ENCODE data around the gene POLG.

The POLG gene

DNA sequence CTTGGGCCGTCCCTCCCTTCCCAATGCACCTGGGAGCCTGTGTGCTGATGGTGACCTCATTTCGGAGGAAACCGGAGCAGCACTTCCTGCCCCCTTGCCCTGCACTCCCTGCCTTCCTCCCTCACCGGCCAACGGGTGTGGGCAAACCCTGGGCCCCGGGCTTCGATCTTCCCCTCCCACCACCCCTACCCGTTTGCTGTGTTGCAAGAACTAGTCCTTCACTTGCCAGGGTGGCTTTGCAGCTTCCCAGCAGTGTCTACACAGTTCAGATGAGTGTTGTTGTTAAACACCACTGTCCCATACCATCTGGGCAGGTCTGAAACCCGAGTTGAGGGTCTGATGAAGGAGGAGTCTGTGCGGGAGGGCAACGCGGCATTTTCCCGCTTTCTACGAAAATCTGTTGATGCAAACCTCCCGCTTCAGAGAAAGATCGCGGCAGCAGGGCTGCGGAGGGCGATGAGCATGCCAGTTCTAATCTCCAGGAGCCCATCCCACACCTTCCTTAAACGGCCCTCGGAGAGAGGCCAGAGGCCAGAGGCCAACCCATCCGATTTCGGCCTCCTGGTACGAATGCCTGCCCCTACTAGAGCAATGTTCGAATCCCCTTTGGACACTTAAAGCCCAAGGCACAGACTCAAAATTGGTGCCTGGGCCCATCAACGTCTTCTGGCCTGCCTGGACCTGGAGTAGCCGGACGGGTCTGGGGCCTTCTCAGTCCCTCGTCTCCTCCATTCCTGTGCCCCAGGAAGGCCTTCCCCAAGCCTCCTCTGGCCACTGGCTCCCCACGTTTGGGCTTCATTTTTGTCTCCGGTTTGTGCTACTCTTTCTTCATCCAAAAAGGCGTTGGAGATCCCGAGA lies 35.7 kb upstream of the POLG start:
- no peak for DNase-seq (ENCODE audit: low read depth)

- DNase-seq (ENCODE audit: low read depth): no peak
Measured at GRCh38 chr15:89369341-89369947, 34.8 kb upstream of the POLG start.

DNA sequence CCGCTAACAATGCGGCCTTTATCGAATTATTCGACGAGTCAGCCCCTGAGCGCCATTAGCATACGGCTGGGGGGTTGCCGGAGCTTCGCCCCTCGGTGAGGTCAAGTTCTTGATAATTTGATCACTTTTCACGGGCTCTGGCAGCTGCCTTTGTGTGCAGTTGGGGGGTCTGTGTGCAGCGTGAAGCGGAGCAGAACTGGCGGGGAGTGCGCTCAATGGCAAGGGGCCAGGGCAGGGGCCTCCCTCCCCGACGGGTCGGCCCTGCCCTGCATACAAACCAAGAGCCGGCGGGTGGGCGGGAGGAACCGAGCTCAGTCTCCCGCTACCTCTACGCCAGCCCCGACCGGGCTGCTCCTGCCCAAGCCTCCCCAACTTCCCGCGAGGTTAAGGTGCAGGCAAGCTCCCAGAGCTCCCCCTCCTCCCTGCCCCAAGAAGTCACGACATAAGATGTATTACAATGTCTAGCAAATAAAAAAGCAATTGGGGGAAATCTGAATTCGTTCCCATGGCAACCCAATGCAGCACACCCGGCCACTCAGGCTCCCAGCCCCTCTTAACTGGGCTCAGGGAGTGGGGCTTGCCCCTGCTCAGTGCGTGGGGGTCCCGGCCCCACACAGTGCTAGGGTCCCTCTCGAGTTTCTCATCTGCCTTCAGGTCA lies 34.1 kb upstream of the POLG start:
- no peak for DNase-seq (ENCODE audit: low read depth)

GRCh38 chr15:89367485-89368451 lies 33.1 kb upstream of the POLG start:
- no peak for DNase-seq (ENCODE audit: low read depth)

GRCh38 chr15:89366656-89367393 lies 32.2 kb upstream of the POLG start:
- DNase-seq (ENCODE audit: low read depth): no peak

DNA sequence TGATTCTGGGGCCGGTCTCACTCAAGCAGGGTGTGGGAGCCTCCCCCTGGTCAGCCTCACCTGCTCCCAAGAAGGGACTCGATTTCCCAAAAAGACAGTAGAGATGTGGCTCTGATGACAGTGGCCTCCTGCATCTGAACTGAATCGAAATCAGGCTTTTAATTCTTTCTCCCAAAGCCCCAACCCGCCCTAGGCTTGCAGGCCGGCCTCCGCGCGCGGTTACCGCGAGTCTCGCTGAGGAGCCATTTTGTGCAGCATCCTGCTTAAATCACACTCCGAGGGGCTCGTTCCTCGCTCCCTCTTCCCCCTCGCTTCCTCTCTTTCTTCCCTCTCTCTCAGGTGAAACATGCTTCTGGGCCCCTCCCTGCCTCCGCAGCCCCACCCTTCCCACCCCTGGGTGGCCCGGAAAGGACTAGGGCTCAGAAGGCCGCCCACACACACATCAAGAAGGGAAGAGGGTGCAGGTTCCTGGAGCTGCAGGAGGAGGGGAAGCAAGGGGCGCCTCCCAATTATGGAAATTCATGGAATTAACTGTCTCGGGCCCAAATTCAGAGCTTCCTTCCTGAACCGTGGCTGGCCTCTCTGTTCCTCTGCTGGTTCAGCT lies 30.9 kb upstream of the POLG start:
- DNase-seq (ENCODE audit: low read depth): no peak

- DNase-seq (ENCODE audit: low read depth): no peak
Measured at GRCh38 chr15:89364741-89365450, 30.3 kb upstream of the POLG start.

DNA sequence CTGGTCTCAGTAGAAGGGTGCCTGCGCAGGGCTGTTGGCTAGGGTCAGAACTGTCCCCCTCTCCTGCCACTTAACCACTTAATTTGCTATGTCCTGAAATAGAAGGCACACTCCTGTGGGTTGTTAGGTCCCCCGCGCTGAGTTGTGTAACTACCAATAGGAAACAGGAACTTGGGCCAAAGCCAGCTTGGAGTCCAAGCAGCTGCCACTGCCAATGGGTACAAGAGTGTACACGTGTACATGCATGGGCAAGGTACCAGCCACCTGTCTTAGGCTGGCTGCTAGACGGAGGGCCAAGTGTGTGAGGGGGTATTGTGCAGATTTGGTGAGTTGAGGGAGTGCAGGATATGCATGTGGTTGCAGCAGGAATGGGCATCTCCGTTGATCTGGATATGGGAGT lies 29.7 kb upstream of the POLG start:
- no peak for DNase-seq (ENCODE audit: low read depth)

DNA sequence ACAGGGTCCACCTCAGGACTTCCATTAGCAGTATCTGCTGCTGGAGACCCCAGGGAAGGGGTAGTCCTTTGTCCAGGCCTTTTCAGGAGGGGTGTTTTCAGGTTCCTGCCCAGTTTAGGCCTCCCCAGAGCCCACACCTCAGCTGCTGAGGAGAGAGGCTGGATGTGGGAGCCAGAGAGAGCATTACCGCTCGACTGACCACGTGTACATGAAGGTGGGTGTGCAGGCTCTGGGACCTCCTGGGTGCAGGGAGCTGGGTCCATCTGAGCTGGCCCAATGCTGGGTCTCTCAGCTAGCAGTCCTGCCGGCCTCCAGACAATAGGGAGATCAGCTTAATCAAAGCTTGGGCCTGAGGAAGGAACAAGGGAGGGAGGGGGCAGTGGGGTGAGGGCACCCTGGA lies 29.1 kb upstream of the POLG start:
- DNase-seq (ENCODE audit: low read depth): no peak

DNA sequence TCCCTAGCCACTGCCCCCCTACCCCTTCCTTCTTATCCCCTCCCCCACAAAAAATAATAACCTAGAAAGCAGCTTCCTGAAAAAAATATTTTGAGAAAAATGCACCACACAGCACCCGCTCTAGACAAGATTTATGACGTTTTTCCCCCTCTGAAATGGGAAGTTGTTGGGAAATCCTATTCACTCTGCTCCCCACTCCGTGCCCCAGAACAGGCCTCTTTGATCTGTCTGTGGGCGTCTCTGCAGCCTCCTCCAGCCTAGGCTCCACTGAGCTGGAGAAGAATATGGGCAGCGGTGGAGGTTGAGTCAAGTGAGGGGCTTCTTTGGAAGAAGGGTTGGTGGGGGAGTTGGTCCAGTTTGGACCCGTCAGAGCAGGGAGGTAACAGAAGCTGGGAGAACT lies 28.5 kb upstream of the POLG start:
- DNase-seq (ENCODE audit: low read depth): no peak

GRCh38 chr15:89362203-89363101 lies 27.8 kb upstream of the POLG start:
- DNase-seq (ENCODE audit: low read depth): no peak

DNA sequence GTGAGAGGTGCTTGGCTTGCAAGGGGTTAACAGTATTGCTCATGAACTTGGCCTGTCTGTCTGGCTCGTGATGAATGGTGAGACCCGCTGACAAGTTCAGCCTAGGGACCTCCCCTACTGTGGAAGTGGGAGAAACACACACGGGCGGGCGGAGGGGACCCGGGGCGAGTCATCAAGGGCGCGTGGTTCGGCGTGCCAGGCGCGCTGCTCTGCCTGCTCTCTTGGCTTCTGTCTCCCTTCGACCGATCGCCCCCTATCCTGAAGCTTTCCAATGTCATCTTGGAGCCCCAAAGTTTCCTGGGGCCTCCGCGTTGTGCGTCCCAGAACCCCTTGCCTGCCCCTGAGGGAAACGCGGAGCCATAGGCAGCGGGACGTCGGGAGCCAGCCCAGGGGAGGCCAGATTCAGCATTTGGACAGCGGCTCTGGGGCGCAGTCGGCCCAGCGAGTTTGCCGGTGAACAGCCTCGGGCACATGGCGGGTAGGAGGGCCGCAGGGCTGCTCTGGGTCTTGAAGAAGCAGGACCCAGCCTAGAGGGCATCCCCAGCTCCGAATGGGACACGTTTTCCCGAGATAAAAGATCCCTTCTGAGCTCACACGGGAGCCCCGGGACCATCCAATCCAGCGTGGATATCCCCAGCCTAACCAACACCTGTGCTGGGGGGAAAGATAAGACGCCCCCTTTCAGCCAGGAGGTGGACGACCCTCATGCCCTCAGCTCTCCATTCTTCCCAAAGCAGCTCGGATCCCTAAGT lies 27.0 kb upstream of the POLG start:
- peak; percentile 44 for DNase-seq (ENCODE audit: low read depth)

DNA sequence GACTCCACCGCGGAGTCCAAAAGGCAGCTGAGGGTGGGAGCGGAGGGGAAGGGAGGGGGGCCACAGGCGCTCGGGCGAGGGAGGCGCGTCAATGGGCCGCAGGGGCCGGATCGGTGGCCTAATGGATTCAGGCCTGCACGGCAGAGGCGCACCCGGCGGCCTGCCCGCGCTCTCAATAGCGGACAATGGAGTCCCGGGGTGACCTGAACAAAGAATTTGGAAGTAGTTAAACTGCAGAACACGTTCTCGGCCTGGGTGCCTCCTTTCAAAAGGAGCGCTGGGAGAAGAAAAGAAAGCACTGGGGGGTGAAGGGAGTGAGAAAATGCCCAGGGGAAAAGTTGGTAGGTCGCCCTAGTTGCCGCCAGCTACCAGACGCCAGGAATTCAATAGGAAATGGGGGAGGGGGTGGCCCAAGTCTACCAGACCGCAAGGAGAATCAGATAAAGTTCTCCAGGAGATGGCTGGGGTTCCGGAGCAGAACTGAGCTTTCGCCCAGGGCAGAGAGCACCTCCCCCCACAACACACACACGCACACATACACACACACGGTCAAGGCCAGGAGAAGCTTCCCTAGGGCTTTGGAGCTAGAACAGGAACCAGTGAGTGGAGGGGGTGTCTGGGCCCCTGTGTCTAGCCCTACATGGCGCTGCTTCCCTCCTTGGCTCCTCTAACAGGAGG lies 25.8 kb upstream of the POLG start:
- DNase-seq (ENCODE audit: low read depth): no peak

DNA sequence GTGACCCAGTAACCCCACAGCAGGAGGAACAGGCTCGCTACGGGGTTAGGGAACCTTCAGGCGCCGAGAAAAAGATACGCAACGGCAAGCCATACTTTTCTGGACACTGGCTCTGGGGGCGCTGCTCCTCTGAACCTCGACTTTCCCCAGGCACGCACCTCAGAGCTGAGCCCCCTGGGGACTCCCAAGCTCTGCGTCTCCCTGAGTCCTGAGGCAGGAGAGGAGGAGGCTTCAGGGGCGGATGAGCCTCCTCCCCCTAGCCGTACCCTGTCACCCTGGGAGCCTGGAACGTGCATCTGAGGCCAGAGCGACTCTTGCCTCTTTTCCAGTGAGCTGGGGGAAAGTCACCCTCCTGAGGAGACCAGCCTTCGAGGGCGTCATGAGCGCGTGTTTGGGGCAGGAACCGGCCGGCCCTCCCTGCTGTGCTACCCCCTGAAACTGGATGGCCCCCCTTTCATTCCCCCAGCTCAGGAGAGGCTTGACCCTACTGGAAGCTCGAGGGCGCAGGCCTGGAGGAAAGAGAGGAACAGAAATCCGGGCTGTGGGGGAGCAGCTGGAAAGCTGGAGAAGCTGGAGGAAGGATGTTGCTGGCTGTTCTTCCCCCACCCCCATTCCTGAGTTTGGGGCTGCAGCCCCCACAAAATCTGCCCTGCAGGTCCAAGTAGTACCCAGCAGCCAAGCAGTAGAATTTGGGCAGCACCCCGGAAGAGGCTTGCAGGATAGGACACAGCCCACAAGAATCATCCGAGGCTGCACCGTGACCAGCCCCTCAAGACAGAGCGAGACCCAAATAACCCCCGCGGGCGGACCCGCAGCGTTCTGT lies 25.1 kb upstream of the POLG start:
- no peak for DNase-seq (ENCODE audit: low read depth)

DNA sequence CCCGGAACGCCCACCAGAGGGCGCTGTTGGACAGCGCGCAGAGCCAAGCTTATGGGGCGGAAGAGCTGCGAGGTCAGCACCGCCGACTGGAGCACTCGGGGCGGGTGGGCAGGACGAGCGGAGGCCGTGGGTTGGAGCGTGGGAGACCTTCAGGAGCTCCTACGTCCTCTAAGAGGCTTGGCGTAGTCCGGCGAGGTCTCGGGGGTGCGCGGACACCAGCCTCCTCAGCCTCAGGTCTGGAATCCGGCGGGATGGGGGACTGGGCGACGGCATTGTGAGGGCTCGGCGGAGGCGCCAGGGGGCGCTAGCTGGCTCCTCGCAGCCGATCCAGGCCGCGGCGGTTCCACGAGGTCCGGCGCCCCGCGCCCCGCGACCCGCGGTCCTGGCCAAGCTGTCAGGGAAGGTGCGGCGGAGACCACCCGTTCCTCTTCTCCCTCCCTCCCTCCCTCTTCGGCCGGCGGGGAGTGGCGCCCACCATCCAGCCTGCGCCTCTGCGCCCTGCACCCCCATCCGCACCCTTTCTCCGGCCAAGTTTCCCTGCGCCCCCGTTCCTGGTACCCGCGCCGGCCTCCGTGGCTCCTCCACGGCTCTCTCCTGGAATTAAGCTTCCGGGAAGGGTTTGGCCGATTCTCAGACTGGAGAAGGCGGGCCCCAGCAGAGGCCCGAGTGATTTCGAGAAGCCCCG lies 24.3 kb upstream of the POLG start:
- peak; percentile 64 for DNase-seq (ENCODE audit: low read depth)

- no peak for DNase-seq (ENCODE audit: low read depth)
Measured at GRCh38 chr15:89358435-89358754, 23.8 kb upstream of the POLG start.

Measured in stimulated activated CD8-positive, alpha-beta memory T cell treated with anti-CD3 and anti-CD28 coated beads, Interleukin-4, amount 100 ng/mL, for 24 hours (primary cell).